Hematopoietic multipotent progenitor cell treated with erythropoietin and hydrocortisone succinate and interleukin-3 and kit ligand, for 4 days (in vitro differentiated cells): Measurements from ENCODE around the gene LAPTM5.

Source experiments
- DNase-seq: peaks from one replicate; pipeline ENCODE4 v3.0.0-alpha.2; 2015

LAPTM5 gene

DNA sequence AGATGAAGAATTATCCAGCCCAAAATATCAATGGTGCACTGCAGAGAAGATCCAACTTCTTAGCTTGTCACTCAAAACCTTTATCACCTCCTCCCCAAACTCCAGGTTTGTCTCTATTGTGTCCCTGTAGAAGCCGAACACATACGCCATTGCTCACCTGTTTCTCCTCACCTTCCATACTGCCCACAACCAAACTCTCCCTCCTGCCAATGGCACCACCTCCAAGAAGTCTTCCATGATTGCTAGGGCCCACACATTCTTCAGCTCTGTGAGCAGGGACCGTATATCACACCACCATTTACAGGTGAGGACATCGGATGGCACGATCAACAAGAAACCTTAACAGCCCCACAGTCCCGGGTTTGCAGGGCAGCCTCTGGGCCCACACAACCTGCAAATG is 2.2 kb downstream of the LAPTM5 start:
- no peak for DNase-seq

DNA sequence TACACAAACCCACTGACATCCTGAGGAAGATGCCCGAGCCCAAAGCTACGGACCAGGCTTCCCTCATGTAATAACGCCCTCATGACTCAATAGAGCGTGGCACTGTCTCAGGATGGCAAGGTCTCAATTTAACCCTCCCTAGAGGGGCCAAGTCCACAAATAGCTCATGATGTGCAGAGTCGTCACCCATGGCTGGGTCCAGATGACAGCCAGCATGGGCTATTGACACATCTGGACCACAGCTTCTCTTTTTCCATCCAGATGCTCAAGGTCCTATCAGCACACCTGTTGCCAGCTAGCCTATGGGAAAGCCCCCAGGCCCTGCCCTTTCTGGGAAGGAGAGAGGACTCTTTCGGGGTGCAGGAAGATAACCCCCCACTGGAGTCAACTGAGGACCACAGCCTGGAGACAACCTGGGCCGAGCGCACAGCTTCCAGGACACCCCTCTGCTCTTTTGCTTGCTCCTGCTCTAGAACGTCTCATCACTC is 2.8 kb downstream of the LAPTM5 start:
- peak; percentile 61 for DNase-seq

DNA sequence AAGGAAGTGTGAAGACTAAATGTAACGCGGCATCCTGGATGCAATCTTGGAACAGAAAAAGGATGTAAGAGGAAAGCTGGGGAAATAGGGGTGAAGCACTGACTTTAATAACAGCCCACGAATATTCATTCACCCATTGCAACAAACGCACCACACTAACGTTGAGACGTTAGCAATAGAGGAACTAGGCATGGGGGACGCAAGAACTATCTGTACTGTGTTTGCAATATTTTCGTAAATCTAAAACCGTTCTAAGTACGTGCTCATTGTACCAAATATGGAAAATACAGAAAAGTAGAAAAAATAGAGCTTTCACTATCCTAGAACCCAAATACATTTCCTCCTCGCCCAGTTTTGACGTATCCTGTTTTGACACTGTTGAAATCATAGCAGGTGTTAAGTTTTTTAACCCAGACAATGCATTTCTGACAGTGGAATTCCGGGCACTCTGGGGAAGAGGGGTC is 3.9 kb downstream of the LAPTM5 start:
- DNase-seq, result peak; percentile 74

DNA sequence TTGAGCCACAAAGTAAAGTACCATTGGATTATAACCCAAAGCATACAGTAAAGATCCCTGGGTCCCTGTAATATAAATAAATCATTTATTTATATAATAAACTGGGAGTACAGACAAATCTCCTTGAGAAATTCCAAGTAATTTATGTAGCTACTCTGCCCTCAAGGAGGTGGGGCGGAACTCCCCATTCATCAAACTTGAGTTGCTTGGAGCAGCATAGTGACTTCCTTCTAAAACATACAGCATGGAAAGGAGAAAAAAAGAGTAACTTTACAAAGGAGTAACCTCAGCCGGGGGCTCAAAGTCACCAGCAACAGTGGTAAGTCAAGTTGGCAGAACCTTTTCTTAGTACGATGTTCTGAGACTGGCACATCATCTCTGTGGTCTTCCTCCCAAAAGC is 4.5 kb downstream of the LAPTM5 start:
- no peak for DNase-seq

DNA sequence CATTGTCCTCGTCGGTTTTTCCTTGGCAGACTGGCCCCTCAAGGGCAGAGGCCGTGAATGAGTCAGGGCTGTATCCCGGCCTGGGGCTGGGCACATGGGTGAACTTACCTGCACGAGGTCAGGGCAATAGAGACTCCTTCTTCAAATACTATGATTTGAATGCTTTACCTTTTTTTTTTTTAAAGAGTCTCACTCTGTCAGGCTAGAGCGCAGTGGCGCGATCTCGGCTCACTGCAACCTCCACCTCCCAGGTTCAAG is 5.0 kb downstream of the LAPTM5 start:
- no peak for DNase-seq

DNA sequence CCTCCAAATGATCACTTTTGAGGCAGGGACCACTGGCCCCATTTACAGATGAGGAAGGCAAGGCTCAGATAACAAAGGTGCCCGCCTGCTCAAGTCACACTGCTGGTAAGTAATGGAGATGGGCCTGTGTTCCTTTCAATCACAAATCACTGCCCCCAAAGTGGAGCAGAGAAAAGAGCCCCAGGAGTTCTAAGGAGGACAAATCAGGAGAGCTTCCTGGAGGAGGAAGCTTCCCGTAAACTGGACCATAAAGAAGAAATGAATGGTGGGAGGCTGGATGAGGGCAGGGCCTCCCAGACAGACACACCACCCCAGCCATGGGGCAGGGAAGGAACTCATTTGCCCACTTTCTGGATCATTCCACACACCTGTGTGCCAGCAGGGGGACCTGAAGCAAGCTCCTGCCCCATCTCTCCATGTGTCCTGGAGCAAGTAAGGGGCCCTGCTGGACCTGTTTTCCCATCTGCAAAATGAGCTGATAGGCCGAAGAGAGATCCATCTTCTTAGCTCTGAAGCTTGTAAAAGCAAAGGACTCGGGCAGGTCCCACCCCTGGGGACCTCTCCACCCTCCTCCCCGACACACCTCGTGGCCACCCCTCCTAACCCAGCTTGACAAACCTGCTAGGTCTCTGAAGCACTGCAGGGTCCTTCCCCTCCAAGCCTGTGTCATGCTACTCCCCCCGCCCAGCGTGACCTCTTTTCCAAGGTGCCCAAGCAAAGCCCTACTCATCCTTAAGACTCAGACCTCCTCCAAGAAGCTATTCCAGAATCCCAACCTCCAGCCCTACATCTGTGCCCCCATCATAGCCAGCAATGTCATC is 5.5 kb downstream of the LAPTM5 start:
- no peak for DNase-seq

DNA sequence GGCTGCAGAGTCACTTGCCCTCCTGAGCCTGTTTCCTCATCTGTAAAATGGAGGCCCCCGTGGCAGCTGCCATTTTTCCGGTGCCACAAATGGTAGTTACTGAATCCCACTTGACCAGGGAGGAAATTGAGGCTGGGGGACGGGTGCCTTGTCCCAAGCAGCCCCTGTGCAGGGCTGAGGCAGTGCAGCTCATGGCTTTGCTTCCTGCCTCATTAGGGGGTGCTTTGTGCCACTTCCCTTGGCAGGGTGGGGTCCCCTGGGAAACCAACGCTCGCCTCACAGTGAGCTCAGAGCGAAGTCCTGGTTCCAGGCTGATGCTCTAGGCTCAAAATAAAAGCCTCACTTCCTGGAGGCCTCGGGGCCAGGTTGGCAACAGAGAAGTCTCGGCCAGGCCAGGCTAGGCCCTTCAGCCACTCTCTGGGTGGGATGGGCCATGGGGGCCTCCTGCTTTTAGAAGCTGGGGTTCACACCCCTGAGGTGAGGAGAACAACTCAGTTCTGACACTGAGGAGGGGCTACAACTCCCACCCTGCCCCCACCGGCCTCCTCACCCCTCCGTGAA is 6.8 kb downstream of the LAPTM5 start:
- no peak for DNase-seq

DNA sequence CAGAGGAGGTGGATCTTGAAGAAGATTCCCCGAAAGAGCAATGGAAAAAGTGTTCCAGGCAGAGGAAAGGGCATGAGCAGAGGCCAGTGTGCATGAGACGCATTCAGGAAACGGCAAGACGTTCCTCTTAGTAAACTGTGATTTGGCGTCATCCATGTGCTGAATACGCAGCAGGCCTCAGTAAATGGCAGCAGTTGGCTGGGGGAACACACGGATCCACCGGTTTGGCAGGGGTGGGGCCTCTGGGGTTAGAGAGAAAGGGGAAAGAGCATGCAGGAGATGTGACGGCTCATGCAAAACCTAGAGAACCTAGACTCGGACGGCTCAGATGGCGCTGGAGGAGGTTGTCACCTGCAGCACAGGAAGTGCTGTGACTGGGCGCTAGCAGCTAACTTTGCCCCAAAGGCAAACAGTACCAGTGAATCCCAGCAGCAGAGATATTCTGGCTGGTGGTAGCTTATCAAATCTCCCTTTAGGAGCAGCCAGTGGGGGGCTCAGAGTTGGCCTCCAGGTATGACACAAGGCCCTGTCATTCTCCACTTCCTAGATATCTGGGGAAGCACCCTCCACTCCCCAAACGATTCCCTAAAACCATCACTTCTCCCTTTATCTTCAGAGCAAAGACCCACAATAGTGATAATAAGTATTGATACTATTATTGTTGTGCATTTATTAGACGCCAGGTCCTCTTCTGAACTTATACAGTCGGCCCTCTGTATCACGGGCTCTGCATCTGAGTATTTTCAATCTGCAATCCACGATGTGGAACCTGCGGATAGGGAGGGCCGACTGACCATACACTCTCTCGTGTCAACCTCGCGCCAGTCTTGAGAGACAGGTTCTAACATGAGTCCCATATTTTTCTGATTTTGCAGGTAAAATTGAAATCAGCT is 7.6 kb downstream of the LAPTM5 start:
- no peak for DNase-seq

DNA sequence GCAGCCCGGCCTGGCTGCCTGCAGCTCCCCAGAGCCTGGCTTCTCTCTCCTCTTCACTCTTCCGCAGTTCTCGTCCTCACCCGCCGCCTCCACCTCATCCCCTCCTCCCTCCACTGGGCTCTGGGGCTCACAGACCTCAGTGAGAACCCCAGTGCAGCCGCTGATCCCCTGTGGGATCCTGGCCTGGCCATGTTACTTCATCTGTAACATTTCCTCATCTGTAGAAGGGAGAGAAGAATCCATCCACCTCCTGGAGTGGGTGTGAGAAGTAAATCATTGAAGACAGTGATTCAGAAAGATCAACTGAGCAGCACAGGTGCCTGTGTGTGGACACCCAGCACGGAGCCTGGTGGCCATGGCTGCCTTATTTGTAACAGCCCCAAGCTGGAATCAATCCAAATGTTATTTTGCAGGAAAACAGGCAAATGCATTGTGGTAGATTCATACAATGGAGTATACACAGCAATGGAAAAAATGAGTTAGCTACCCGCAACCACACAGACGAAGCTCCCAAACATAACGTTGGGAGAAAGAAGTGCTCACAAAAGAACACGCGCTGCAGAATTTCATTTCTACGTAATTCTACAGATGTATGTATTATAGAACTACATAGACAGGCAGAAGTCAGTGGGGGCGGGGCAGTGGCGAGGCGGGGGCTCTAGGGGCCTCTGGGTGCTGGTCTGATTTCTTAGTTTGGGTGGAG is 8.7 kb downstream of the LAPTM5 start:
- DNase-seq, result no peak

DNA sequence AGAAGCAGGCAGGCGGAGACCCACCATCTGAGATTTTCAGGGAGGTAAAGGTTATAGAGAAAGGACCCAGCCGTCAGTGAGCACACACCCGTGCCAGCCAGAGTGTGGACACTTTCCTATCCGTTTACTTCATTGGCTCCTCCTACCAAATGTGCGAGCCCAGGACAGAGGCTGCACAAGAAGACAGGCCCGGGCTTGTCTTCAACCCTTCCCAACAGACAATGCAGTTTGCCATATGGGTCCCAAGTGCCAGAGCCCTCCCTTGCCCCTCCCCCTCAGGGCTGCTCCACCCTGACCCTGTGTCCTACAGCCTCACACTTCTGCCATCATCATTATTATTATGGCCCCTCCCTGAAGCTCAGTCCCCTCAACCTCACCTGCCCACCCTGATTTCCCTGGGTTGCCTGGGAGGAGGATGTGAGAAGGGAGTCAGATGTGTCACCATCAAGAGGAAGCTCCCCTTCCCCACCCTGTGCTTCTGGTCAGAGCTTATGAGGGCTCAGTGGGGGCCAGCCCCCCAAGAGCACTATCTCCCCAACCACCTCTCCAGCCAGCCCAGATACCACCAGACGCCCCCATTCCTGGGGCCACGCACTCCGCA is 9.4 kb downstream of the LAPTM5 start:
- DNase-seq, result no peak

DNA sequence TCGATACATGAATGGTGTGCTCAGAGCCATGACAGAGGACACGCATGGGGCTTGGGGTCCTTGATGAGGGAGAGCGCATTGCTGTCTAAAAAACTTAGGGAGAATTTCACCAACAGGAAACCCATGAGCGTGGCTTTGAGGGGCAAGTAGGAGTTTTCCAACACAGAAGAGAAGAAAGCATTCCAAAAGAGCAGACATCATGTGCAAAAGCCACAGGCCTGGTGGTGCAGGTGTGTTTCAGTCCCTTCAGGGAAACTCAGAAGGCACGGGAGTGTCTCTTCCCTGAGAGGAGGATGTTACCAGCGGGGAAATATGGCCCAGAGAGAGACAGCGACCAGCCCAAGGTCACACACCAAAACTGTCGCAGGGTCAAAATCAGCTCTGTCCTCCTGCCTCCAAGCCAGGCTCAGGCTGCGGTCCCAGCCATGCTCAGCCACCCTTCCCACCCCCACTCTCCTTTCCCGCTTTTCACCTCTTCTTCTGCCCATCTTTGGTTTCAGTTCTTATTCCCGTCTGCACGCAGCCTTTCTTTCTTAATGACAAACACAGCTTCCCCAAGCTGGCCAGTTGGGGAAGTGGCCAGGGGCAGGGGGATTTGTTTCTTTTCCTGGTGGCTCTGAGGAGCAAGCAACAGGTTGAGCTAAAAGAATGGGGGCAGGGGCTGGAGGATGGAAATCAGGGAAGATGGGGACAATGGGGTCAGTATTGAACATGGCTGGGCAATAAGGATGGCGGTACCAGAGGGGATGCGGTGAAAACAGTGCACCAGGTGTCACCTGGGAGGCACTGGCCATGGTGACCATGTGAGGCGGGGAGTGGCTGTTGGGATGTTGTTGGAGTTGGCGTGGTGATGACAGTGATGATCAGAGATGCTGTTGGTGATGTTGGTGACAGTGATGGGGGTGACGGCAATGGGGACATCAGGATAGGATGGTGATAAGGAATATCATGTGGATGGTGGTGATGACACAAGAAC is 10.3 kb downstream of the LAPTM5 start:
- DNase-seq, result no peak

DNA sequence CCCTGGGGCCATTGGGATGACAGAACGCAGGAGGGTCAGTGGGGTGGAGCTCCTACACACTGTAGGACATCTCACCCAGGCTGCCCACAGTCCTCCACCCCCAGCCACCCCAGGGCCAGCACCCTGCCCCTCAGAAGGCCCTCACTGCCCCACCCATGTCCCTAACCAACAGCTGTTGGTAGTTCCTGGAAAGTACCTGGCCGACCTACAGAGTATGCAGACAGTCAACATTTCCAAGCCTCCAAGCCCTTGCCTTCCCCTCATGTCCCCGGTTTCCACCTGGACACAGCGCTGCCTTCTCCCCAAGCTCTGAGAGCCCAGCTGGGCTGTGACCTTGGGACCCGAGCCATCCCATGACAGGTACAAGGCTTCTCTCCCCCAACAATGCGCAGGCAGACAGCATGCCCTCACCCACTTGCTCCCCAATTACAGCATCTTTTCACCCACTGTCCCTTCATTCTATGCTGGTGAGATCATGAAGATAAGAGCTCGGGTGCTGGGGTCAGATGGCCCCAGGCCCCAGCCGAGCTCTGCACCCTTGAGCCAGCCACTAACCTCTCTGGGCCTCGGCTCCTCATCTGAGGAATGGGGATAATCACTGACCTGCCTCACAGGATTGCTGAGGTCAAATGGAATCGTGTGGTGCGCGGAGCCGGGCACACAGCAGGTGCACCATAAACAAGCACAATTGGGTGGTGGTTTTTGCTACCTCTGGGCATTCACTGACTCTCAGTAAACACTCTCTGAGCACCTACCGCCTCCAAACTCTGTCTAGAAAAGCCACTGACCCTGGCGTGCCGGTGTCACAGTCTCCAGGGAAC is 11.2 kb downstream of the LAPTM5 start:
- no peak for DNase-seq

DNA sequence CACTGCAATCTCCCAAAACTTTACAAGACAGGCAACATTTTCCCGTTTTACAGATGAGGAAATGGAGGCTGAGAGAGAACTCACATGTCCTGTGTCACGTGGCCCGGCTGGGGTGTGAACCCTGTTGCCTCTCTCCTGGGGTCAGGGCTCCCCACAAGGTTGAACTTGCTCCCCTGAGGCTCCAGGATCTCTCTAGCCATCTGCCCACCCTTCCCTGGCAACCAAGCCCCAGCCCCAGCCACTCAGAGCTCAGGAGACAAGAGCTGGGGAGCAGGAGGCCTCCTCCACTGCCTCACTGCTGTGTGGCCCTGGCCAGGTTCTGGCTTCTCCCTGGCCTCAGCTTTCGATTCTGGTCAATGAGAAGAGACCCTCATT is 11.8 kb downstream of the LAPTM5 start:
- no peak for DNase-seq

DNA sequence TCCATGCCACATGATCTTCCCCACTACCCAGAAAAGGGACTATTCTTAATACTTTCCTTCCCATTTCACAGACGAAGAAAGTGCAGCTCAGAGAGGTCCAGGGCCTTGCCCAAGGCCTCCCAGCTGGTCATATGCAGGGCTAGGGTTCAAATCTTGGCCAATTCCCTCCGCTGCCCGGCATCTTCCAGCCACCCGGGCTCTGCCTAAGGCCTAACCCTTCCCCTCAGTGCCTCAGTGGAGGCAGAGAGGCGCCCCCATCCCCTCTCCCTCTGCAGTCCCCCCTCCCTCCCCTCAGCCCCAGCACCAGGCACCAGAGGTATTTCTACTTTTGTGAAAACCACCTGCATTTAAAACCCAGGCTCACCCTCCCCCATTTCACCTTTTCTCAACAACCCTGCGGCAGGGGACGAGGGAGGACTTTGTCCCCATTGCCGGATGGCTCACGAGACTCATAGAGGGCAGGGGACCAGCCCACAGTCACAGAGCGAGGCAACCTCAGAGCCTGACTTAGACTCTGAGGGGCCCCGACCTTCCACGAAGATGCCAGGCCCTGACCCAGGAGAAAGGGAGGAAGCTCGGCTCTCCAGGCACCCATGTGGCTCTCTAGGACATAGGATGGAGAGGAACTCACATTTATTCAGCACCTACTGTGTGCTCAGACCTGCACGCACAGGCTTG is 12.3 kb downstream of the LAPTM5 start:
- DNase-seq, result no peak

DNA sequence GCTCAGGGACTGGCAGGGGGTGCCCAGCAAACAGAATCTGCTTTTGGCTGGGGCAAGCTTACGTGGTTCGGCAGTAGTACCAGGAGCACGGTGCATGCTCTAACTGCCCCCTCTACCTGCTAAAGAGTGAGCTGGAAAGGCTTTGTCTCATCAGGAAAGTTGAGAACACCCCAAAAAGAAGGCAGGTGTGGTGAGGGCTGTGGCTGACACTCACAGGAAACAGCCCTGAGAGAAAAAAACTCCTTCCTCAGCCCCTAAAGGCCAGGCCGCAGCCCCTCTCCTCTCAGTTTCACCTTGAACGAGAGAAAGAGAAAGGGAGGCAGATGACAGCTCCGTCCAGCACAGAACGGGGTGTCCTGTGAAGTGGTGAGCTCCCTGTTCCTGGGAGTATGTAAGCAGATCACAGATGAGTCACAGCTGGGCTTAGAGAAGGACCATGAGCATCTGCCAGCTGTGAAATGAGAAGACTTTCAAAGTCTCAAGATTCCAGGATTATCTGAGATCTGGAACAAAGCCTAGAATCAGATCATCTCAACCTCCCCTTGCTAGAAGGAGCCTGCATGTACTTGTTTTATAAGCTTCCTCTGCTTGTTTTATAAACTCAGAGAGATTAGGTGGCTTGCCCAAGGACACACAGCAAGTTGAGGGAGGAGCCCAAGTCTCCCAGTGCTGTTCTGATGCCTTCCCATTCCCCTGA is 13.4 kb downstream of the LAPTM5 start:
- DNase-seq, result no peak

DNA sequence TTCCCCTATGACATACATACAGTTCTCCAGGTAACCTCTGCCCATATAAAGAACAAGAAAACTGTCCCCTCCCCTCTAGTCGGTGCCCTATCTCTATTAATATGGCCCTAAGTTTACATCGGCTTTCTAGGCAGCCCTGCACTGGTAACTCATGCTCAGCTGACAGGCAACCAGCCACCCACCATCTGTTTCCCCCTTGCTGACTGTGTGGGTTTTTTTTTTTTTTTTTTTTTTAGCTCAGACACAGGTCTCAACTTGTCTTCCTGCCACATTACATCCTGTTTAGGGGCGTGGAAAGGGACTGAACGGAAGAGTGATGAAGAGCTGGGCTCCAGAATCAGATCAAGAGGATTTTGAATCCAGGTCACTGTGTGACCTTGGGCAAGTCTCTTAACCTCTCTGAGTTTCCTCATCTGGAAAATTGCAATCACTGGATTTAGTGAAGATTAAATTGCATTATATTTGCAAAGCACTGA is 14.0 kb downstream of the LAPTM5 start:
- peak; percentile 92 for DNase-seq

DNA sequence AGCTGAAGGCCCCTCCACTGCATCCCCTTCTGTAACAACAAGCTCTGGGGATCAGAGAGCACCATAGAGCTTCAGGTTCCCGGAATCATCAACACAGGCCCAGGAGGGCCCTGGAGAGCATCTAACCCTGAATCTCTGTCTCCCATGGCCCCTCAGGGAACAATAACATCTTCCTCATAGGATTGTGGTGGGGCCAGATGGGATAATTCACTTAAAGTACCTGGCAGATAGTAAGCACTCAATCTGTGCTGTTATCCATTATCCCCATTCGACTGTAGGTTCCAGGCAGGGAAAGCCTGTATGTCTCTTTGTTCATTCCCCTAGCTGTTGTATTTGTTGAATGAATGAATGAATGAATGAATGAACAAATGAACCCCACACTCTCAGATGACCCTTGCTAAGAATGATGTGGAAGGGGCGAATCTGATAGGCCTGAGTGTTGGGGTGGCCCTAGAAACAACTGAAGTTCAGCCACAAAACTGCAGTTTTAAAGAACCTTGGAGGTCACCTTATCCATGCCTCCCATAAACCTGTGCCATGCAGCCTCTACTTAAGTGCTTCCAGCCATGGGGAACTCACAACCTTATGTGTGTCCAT is 14.5 kb downstream of the LAPTM5 start:
- DNase-seq, result no peak

DNA sequence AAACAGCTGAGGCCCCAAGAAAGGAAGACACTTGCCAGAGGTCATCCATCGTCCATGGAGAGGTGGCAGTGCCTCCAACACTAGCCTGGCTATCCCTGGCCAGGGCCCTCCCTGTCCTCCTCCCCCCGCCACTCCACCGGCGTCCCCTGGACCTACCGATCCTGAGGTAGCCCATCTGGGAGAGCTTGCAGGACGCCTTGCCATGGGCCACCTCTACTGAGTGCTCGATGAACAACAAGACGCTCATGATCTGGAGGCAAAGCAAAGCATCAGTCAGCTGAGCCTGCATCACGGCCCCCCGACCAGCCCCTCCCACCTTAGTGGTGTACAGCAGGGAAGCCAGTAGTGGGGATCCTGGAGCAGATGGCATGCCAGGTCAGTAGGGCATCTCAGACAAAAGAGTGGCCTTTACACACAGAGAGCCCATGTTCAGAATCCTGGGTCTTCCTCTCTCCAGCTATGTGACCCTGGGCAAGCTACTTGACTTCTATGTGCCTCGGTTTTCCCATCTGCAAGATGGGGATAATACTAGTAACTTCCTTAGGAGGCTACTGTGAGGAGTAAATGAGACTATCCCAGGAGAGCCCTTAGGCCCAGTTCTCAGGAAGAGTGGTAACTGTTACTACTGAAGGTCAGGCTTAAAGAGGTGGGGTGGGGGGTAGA is 15.1 kb downstream of the LAPTM5 start:
- DNase-seq, result no peak
